ENCODE data around the gene BNC1. TPM values are rescaled to one million over a fixed set of nuclear protein-coding genes. Genes with fewer than 3 reads are reported as not detected.

Gene BNC1
- total and polyA plus RNA-seq, 2 donors (not counting 1 experiment from before 2014, with no cell fraction given) = not detected

GRCh38 chr15:83292317-83292716 is 7.9 kb upstream of the BNC1 start:
- Mint-ChIP-seq H3K27ac (no peak overlapping the region), H3K4me1 (no peaks in the 10 kb centered on the region), H3K9me3 (ENCODE audit: insufficient read depth) (no peaks in the 10 kb centered on the region), H3K4me3 (no peak overlapping the region), H3K27me3 (peaks cover 32% of the 10 kb centered on the region)
- Histone ChIP-seq H3K79me2 (ENCODE audit: control insufficient read depth, insufficient read depth, low read length) (no peaks in the 10 kb centered on the region), H3K9me3 (ENCODE audit: control extremely low read depth in 1 of 3, control insufficient read depth in 2 of 3, insufficient read depth in 1 of 3, low read length in 2 of 3) (no peaks in the 10 kb centered on the region), H3K27me3 (replicated peaks in 1 of 4; ENCODE audit: control extremely low read depth in 1 of 4, control insufficient read depth in 3 of 4, insufficient read depth in 4 of 4, low read length in 3 of 4) (peaks cover 0 to 3% (median 1%) of the 10 kb centered on the region in 4 experiments), H4K20me1 (ENCODE audit: control insufficient read depth, insufficient read depth, low read length, poor library complexity, severe bottlenecking) (no peaks in the 10 kb centered on the region), H3K36me3 (replicated peaks in 1 of 2; ENCODE audit: control extremely low read depth in 1 of 2, control insufficient read depth in 1 of 2, extremely low read depth in 1 of 2, insufficient read depth in 2 of 2, low read length in 1 of 2) (no peaks in the 10 kb centered on the region), H3K27ac (ENCODE audit: low read length in 2 of 2) (no peak overlapping the region), H3K4me2 (replicated peaks; ENCODE audit: low read depth, low read length, poor library complexity, severe bottlenecking) (no peak overlapping the region), H2AFZ (ENCODE audit: insufficient read depth, low read depth, low read length, poor library complexity, severe bottlenecking) (no peak overlapping the region), H3K9ac (ENCODE audit: low read length) (no peak overlapping the region), H3K4me3 (ENCODE audit: control extremely low read depth in 1 of 5, extremely low read depth in 1 of 5, insufficient read depth in 1 of 5, low read depth in 2 of 5, low read length in 4 of 5) (no peak overlapping the region), H3K4me1 (ENCODE audit: control insufficient read depth in 2 of 2, insufficient read depth in 2 of 2, low read length in 2 of 2) (no peaks in the 10 kb centered on the region)
- POLR2A ChIA-PET = no interaction called here
- no peak for TF ChIP-seq EZH2 (IDR thresholded peaks at IDR 0.05; ENCODE audit: borderline replicate concordance, insufficient read depth, low read depth, low read length, poor library complexity, severe bottlenecking)
- TF ChIP-seq CTCF (IDR thresholded peaks at IDR 0.05) = no peak
- CTCF ChIA-PET = no interaction called here
- WGBS (ENCODE audit: insufficient coverage) = 91% methylated on average over 2 of the region's 5 CpGs
- intact Hi-C loops (cut with micrococcal nuclease) = no loop called here
- ATAC-seq (ENCODE audit: low read depth) (no peak), DNase-seq (no peak)

GRCh38 chr15:83290236-83290635 is 5.8 kb upstream of the BNC1 start:
- POLR2A ChIA-PET = no interaction called here
- no peak overlapping the region for H3K4me3 ChIP-seq (ENCODE audit: control extremely low read depth in 1 of 5, extremely low read depth in 1 of 5, insufficient read depth in 1 of 5, low read depth in 2 of 5, low read length in 4 of 5)
- H3K27ac ChIP-seq (ENCODE audit: low read length in 2 of 2) = no peak overlapping the region

More at GRCh38 chr15:83290236-83290635, 5.8 kb upstream of the BNC1 start:
- 100% methylated on average over 3 of the region's 4 CpGs for whole genome bisulfite sequencing (ENCODE audit: insufficient coverage)
- H2AFZ ChIP-seq (ENCODE audit: insufficient read depth, low read depth, low read length, poor library complexity, severe bottlenecking) = no peak overlapping the region
- DNase-seq (no peak), ATAC-seq (ENCODE audit: low read depth) (no peak)
- H3K79me2 ChIP-seq (ENCODE audit: control insufficient read depth, insufficient read depth, low read length) = no peaks in the 10 kb centered on the region
- no peaks in the 10 kb centered on the region for H3K4me1 ChIP-seq (ENCODE audit: control insufficient read depth in 2 of 2, insufficient read depth in 2 of 2, low read length in 2 of 2)
- H3K4me3 Mint-ChIP-seq = no peak overlapping the region
- no peaks in the 10 kb centered on the region for H3K9me3 Mint-ChIP-seq (ENCODE audit: insufficient read depth)
- H3K4me1 Mint-ChIP-seq = peaks cover 5% of the 10 kb centered on the region
- no peaks in the 10 kb centered on the region for H4K20me1 ChIP-seq (ENCODE audit: control insufficient read depth, insufficient read depth, low read length, poor library complexity, severe bottlenecking)
- H3K27ac Mint-ChIP-seq = no peak overlapping the region
- intact Hi-C loops (cut with micrococcal nuclease) = no loop called here
- peaks cover 32% of the 10 kb centered on the region for H3K27me3 Mint-ChIP-seq
- no peak overlapping the region for H3K9ac ChIP-seq (ENCODE audit: low read length)
- no peak overlapping the region for H3K4me2 ChIP-seq (replicated peaks; ENCODE audit: low read depth, low read length, poor library complexity, severe bottlenecking)
- H3K9me3 ChIP-seq (ENCODE audit: control extremely low read depth in 1 of 3, control insufficient read depth in 2 of 3, insufficient read depth in 1 of 3, low read length in 2 of 3) = no peaks in the 10 kb centered on the region
- H3K27me3 ChIP-seq (replicated peaks in 1 of 4; ENCODE audit: control extremely low read depth in 1 of 4, control insufficient read depth in 3 of 4, insufficient read depth in 4 of 4, low read length in 3 of 4) = peaks cover 0 to 8% (median 7%) of the 10 kb centered on the region in 4 experiments
- H3K36me3 ChIP-seq (replicated peaks in 1 of 2; ENCODE audit: control extremely low read depth in 1 of 2, control insufficient read depth in 1 of 2, extremely low read depth in 1 of 2, insufficient read depth in 2 of 2, low read length in 1 of 2) = no peaks in the 10 kb centered on the region
- CTCF ChIA-PET = no interaction called here
- TF ChIP-seq CTCF (IDR thresholded peaks at IDR 0.05) = no peak
- TF ChIP-seq EZH2 (IDR thresholded peaks at IDR 0.05; ENCODE audit: borderline replicate concordance, insufficient read depth, low read depth, low read length, poor library complexity, severe bottlenecking) = no peak
